ENCODE data around the gene ISCA1. TPM values are rescaled to one million over a fixed set of nuclear protein-coding genes. Genes with fewer than 3 reads are reported as not detected.

ISCA1 gene
- total and polyA plus RNA-seq, 7 donors, result 23.4 to 74.2 (median 54.6) TPM

GRCh38 chr9:86241216-86241615, 41.1 kb downstream of the ISCA1 start:
- Histone ChIP-seq H3K4me3 (no peak overlapping the region), H3K4me1 (peaks cover 0 to 18% (median 10%) of the 10 kb centered on the region in 4 donors), H3K36me3 (no peaks in the 10 kb centered on the region), H3K27ac (no peak overlapping the region), H3K27me3 (no peaks in the 10 kb centered on the region), H3K9me3 (no peaks in the 10 kb centered on the region)
- no peak for TF ChIP-seq EP300 (IDR thresholded peaks at IDR 0.05)
- TF ChIP-seq POLR2AphosphoS5 (IDR thresholded peaks at IDR 0.05), result no peak
- TF ChIP-seq POLR2A (IDR thresholded peaks at IDR 0.05), result no peak
- TF ChIP-seq CTCF (IDR thresholded peaks at IDR 0.05), result no peak
- intact Hi-C loops (cut with DNase I), result no loop called here
- 84 to 89% methylated on average over 7 of the region's 7 CpGs for WGBS, 2 donors
- no peak for DNase-seq

GRCh38 chr9:86238861-86239770, 43.2 kb downstream of the ISCA1 start:
- Histone ChIP-seq H3K4me1 (peaks cover 0 to 18% (median 10%) of the 10 kb centered on the region in 4 donors), H3K4me3 (no peak overlapping the region), H3K36me3 (no peaks in the 10 kb centered on the region), H3K9me3 (no peaks in the 10 kb centered on the region), H3K27me3 (no peaks in the 10 kb centered on the region), H3K27ac (no peak overlapping the region)
- TF ChIP-seq CTCF (IDR thresholded peaks at IDR 0.05) (no peak), POLR2A (IDR thresholded peaks at IDR 0.05) (no peak), EP300 (IDR thresholded peaks at IDR 0.05) (no peak), POLR2AphosphoS5 (IDR thresholded peaks at IDR 0.05) (no peak)
- DNase-seq, result no peak
- intact Hi-C loops (cut with DNase I), result no loop called here
- 71 to 81% methylated on average over 10 of the region's 10 CpGs for WGBS, 2 donors

GRCh38 chr9:86230858-86231257, 51.5 kb downstream of the ISCA1 start:
- H3K27me3 ChIP-seq, result no peaks in the 10 kb centered on the region
- TF ChIP-seq POLR2A (IDR thresholded peaks at IDR 0.05) (no peak), POLR2AphosphoS5 (IDR thresholded peaks at IDR 0.05) (no peak), CTCF (IDR thresholded peaks at IDR 0.05) (no peak), EP300 (IDR thresholded peaks at IDR 0.05) (no peak)
- no peak overlapping the region for H3K27ac ChIP-seq
- 85 to 86% methylated on average over 2 of the region's 2 CpGs for WGBS, 2 donors
- no peaks in the 10 kb centered on the region for H3K9me3 ChIP-seq
- peaks cover 0 to 8% (median 0%) of the 10 kb centered on the region in 4 donors for H3K36me3 ChIP-seq
- no peaks in the 10 kb centered on the region for H3K4me1 ChIP-seq
- no peak overlapping the region for H3K4me3 ChIP-seq
- intact Hi-C loops (cut with DNase I), result no loop called here
- DNase-seq, result no peak

GRCh38 chr9:86222667-86223066, 59.7 kb downstream of the ISCA1 start:
- WGBS, 2 donors, result 88 to 93% methylated on average over 4 of the region's 4 CpGs
- intact Hi-C loops (cut with DNase I), result no loop called here
- H3K27ac ChIP-seq, result no peak overlapping the region

More at GRCh38 chr9:86222667-86223066, 59.7 kb downstream of the ISCA1 start:
- Histone ChIP-seq H3K27me3 (no peaks in the 10 kb centered on the region), H3K9me3 (no peaks in the 10 kb centered on the region), H3K36me3 (no peaks in the 10 kb centered on the region), H3K4me3 (no peak overlapping the region), H3K4me1 (no peaks in the 10 kb centered on the region)
- no peak for TF ChIP-seq POLR2A (IDR thresholded peaks at IDR 0.05)
- no peak for TF ChIP-seq CTCF (IDR thresholded peaks at IDR 0.05)
- TF ChIP-seq EP300 (IDR thresholded peaks at IDR 0.05), result no peak
- no peak for TF ChIP-seq POLR2AphosphoS5 (IDR thresholded peaks at IDR 0.05)
- DNase-seq, result no peak
